K562 (cell line): ENCODE data around the gene NELFA. TPM values are rescaled to one million over a fixed set of nuclear protein-coding genes. Genes with fewer than 3 reads are reported as not detected.

Source experiments
- ATAC-seq: fragments of 200-7000 bp; cut with Tn5 transposase; 3 replicates; pipeline ENCODE4 v1.9.1; 2020; ENCODE audit warnings: moderate library complexity
- BruUV-seq: library from RNA; stranded (reverse); fragments of 400-500 nt; replicated peaks from 2 replicates; lab custom pipeline; 2021; lab: Mats Ljungman, UMichigan
- CTCF ChIA-PET: fragments of 300-600 bp; formaldehyde crosslinking; extraction: SDS; loops from one replicate; lab custom pipeline; 2021; ENCODE audit warnings: low intra/inter-chr PET ratio; lab: Yijun Ruan, JAX
- POLR2A ChIA-PET: fragments of 300-600, 350-650 bp; sonication (Branson Sonifier 250); formaldehyde crosslinking; extraction: SDS; loops from one replicate; lab custom pipeline; 2021; ENCODE audit warnings: antibody characterized with exemption, inconsistent platforms; lab: Yijun Ruan, JAX
- DNase-seq, 4 experiments: peaks; one replicate each; pipeline versions ENCODE4 v3.0.0 to v3.0.0-alpha.2; 2011 to 2018; ENCODE audit warnings: low spot score in 3 of 4, mixed read lengths in 3 of 4; ENCODE audit errors: extremely low read depth in 1 of 4
- FAIRE-seq: peaks from 2 replicates; lab custom pipeline; 2011; peaks lifted over from hg19 to GRCh38; lab: Jason Lieb, UNC
- H2AFZ ChIP-seq: 2 replicates; pipeline ENCODE4 v1.6.0; 2011; ENCODE audit warnings: low read depth, low read length, control low read depth, inconsistent platforms
- H3K27ac ChIP-seq: fragments of 200-600 bp; 3 replicates; pipeline ENCODE4 v1.8.0; 2011; ENCODE audit warnings: low read depth, mild to moderate bottlenecking, control low read depth, inconsistent platforms, low read length, moderate library complexity, mixed read lengths; ENCODE audit errors: extremely low read depth
- H3K27me3 ChIP-seq, 2 experiments: fragments of 300-600 bp in 1 of 2; 2 replicates in 1 of 2; 3 replicates in 1 of 2; pipeline versions ENCODE4 v1.6.0 to v1.8.0; 2011; ENCODE audit warnings: inconsistent platforms in 2 of 2, low read length in 2 of 2, mild to moderate bottlenecking in 1 of 2, mixed read lengths in 1 of 2, moderate library complexity in 1 of 2; ENCODE audit not compliant: control insufficient read depth in 2 of 2, insufficient read depth in 2 of 2
- H3K36me3 ChIP-seq: fragments of 300-600 bp; 3 replicates; pipeline ENCODE4 v1.8.0; 2011; ENCODE audit warnings: mild to moderate bottlenecking, low read length, inconsistent platforms; ENCODE audit not compliant: control insufficient read depth, insufficient read depth
- H3K4me1 ChIP-seq, 2 experiments: fragments of 200-600 bp in 1 of 2; replicated peaks in 1 of 2; 2 replicates in 1 of 2; 3 replicates in 1 of 2; pipeline versions ENCODE4 v1.5.1 to v1.8.0; 2011; ENCODE audit warnings: inconsistent platforms in 2 of 2, low read length in 2 of 2, mild to moderate bottlenecking in 1 of 2, mixed read lengths in 1 of 2, moderate library complexity in 1 of 2; ENCODE audit not compliant: control insufficient read depth in 2 of 2, insufficient read depth in 2 of 2
- H3K4me2 ChIP-seq: 2 replicates; pipeline ENCODE4 v1.6.1; 2011; ENCODE audit warnings: low read length, control low read depth, inconsistent platforms, mixed read lengths; ENCODE audit not compliant: insufficient read depth
- H3K4me3 ChIP-seq: fragments of 200-600 bp; sonication (generic), shearing (Covaris generic); 2 replicates; pipeline ENCODE4 v1.5.1; 2016; ENCODE audit warnings: control low read depth, inconsistent platforms
- H3K79me2 ChIP-seq: fragments of 200-600 bp; 3 replicates; pipeline ENCODE4 v1.8.0; 2011; ENCODE audit warnings: low read length, inconsistent platforms; ENCODE audit not compliant: control insufficient read depth, insufficient read depth
- H3K9ac ChIP-seq, 2 experiments: 2 replicates each; pipeline versions ENCODE4 v1.6.0 to v1.6.1; 2011; ENCODE audit warnings: low read depth in 2 of 2, low read length in 2 of 2, control low read depth in 1 of 2, inconsistent platforms in 1 of 2, mild to moderate bottlenecking in 1 of 2, mixed read lengths in 1 of 2; ENCODE audit not compliant: insufficient read depth in 1 of 2
- H3K9me1 ChIP-seq: one replicate; pipeline ENCODE4 v1.6.0; 2011; ENCODE audit warnings: inconsistent platforms, mild to moderate bottlenecking, low read length, moderate library complexity; ENCODE audit not compliant: control insufficient read depth, insufficient read depth
- H3K9me3 ChIP-seq: replicated peaks from 2 replicates; pipeline ENCODE4 v1.5.1; 2011; ENCODE audit warnings: low read depth, low read length, inconsistent platforms; ENCODE audit not compliant: control insufficient read depth, insufficient read depth
- H4K20me1 ChIP-seq: replicated peaks from 2 replicates; pipeline ENCODE4 v1.6.1; 2011; ENCODE audit warnings: low read length, inconsistent platforms, mixed read lengths; ENCODE audit not compliant: control insufficient read depth, insufficient read depth
- ARID3B ChIP-seq: fragments of 250-450 bp; sonication (Bioruptor Pico); IDR thresholded peaks from 2 replicates; pipeline ENCODE4 v1.4.0; 2020; ENCODE audit warnings: borderline replicate concordance
- COPS2 ChIP-seq: fragments of 450-650 bp; conservative IDR thresholded peaks from 2 replicates; pipeline ENCODE4 v1.6.1; 2016; ENCODE audit warnings: mild to moderate bottlenecking, moderate library complexity
- FOXP1 ChIP-seq: sonication (generic); formaldehyde crosslinking; IDR thresholded peaks from 2 replicates; pipeline ENCODE4 v1.8.0; 2022; ENCODE audit warnings: mild to moderate bottlenecking, missing genetic modification reagents
- OTX1 ChIP-seq: fragments of 450-650 bp; formaldehyde crosslinking; IDR thresholded peaks from 2 replicates; pipeline ENCODE4 v1.4.0; 2022; ENCODE audit warnings: mild to moderate bottlenecking
- PCBP2 ChIP-seq: fragments of 200-400 bp; formaldehyde crosslinking; IDR thresholded peaks from 2 replicates; pipeline ENCODE4 v1.6.1; 2018; ENCODE audit warnings: low read length, low read depth, mild to moderate bottlenecking, moderate library complexity; ENCODE audit not compliant: poor library complexity, severe bottlenecking
- POLR2G ChIP-seq: fragments of 200-400 bp; formaldehyde crosslinking; IDR thresholded peaks from 2 replicates; pipeline ENCODE4 v1.6.1; 2017; ENCODE audit warnings: low read depth, mild to moderate bottlenecking, antibody characterized with exemption, low read length, moderate library complexity
- RAD21 ChIP-seq, 2 experiments: fragments of 250-450 bp in 1 of 2; fragments of 450-650 bp in 1 of 2; sonication (Bioruptor Pico) in 1 of 2; formaldehyde crosslinking in 1 of 2; IDR thresholded peaks in 1 of 2; conservative IDR thresholded peaks in 1 of 2; 2 replicates each; pipeline versions ENCODE4 v1.4.0 to v1.8.0; 2020 to 2022; ENCODE audit warnings: mild to moderate bottlenecking in 2 of 2, moderate library complexity in 1 of 2
- RBM22 ChIP-seq: fragments of 200-400 bp; formaldehyde crosslinking; IDR thresholded peaks from 2 replicates; pipeline ENCODE4 v1.6.1; 2018; ENCODE audit warnings: low read length, low read depth; ENCODE audit not compliant: poor library complexity, severe bottlenecking
- RBM34 ChIP-seq: fragments of 200-400 bp; formaldehyde crosslinking; IDR thresholded peaks from 2 replicates; pipeline ENCODE4 v1.6.1; 2018; ENCODE audit warnings: low read length, borderline replicate concordance; ENCODE audit not compliant: insufficient read depth
- WGBS: fragments of 100-300 bp; shearing (Covaris generic); methylation state at CpG from one replicate; pipeline ENCODE4 v1.1.6; 2016; ENCODE audit warnings: low coverage, mixed read lengths; ENCODE audit not compliant: insufficient coverage; ENCODE audit errors: missing lambda C conversion rate; 5-methylcytosine and 5-hydroxymethylcytosine counted together
- in situ Hi-C: fragments of 300-500 bp; cut with MboI; formaldehyde crosslinking; loops from 4 replicates; pipeline ENCODE4 v1.15.0; 2018; ENCODE audit warnings: inconsistent platforms, mixed read lengths
- intact Hi-C: fragments of 100-400 bp; cut with micrococcal nuclease; formaldehyde crosslinking; loops from 2 replicates; pipeline ENCODE4 v1.14.2; 2022
- polyA plus RNA-seq, 8 experiments: library from polyadenylated mRNA; depleted of rRNA in 4 of 8; stranded (reverse) in 5 of 8; unstranded in 3 of 8; fragments of >200 nt; fragmentation: Nextera tagmentation in 2 of 8; fragmentation: Illumina TruSeq in 1 of 8; extraction: Ambion mirVana in 2 of 8; extraction: Trizol in 1 of 8; gene quantifications; 2 replicates each; pipeline versions ENCODE4 v1.2.1 to v1.2.3, GENCODE V29; 2011 to 2014; ENCODE audit warnings: inconsistent platforms in 1 of 8, missing spikeins in 1 of 8
- total RNA-seq, 7 experiments: library from RNA; depleted of rRNA in 6 of 7; stranded (reverse); fragments of >200 nt in 6 of 7; fragmentation: Illumina TruSeq in 2 of 7; extraction: Trizol in 2 of 7; gene quantifications; 2 replicates each; pipeline versions ENCODE4 v1.2.1 to v1.2.3, GENCODE V29; 2011 to 2021; ENCODE audit warnings: low replicate concordance in 1 of 7

NELFA gene
- total and polyA plus RNA-seq, 9 of the 15 experiments (the other 6 are each of a cell fraction or from before 2014, with no cell fraction given) = 0.76 to 59.6 (median 14.8) TPM

GRCh38 chr4:1984406-1985191 is 24.2 kb downstream of the NELFA start:
- 94% methylated on average over 26 of the region's 27 CpGs for WGBS
- Histone ChIP-seq H3K4me3 (no peak overlapping the region), H2AFZ (no peak overlapping the region), H3K9me1 (no peaks in the 10 kb centered on the region), H3K27ac (no peak overlapping the region), H3K79me2 (no peaks in the 10 kb centered on the region), H3K4me1 (peaks cover 2 to 55% of the 10 kb centered on the region in 2 experiments; a peak in 4 of 5 replicates), H3K9me3 (no peaks in the 10 kb centered on the region), H3K9ac (0 out of 4 replicates have a peak overlapping the region, but pooled peaks of 1 of the 2 experiments have one; percentile 30)
- no peak for FAIRE-seq
- no peak for DNase-seq
- CTCF ChIA-PET = no interaction called here
- BruUV-seq = no TSS peak
- in situ Hi-C loops = no loop called here
- TF ChIP-seq RAD21 (CRISPR knock-in tag; conservative IDR thresholded peaks at IDR 0.05 in 1 of 2, IDR thresholded peaks at IDR 0.05 in 1 of 2) (no peak), RBM34 (no peak), COPS2 (no peak), FOXP1 (CRISPR knock-in tag) (0 out of 2 replicates have a peak, but pooled peaks have one; percentile 32), ARID3B (CRISPR knock-in tag) (no peak), RBM22 (peak; percentile 82), POLR2G (peak; percentile 53), PCBP2 (no peak), OTX1 (CRISPR knock-in tag) (no peak)
- TF ChIP-seq, all 486 proteins: peak for 3
- Histone ChIP-seq H3K4me2 (no peak overlapping the region), H3K36me3 (peaks cover 96% of the 10 kb centered on the region), H4K20me1 (peaks cover 15% of the 10 kb centered on the region), H3K27me3 (no peaks in the 10 kb centered on the region)
- intact Hi-C loops = no loop called here
- no peak for ATAC-seq
- POLR2A ChIA-PET = interaction anchor here (0.6 to 1.9 kb wide), 4 partner anchors 11 to 162 kb away, joined by 3 to 7 read pairs (median 4); partner anchors contain the start of gene NELFA
